HG02588 (cell line): ENCODE results near the gene PHAF1.
"Not testable (repeated sequence)": the region's sequence is repeated elsewhere in the genome, so short reads cannot be mapped to it uniquely, and the experiment has no call there.

ENCODE experiments used
- ATAC-seq: cut with Tn5 transposase; IDR thresholded peaks from one replicate; pipeline ENCODE4 v1.9.1; 2021; ENCODE audit warnings: mild to moderate bottlenecking, moderate library complexity; ENCODE audit not compliant: unreplicated experiment

The PHAF1 gene

GRCh38 chr16:67104845-67105244, 4.9 kb upstream of the PHAF1 start:
- ATAC-seq: no peak

GRCh38 chr16:67105246-67105645, 4.5 kb upstream of the PHAF1 start:
- no peak for ATAC-seq

- no peak for ATAC-seq
Measured at GRCh38 chr16:67105881-67106280, 3.9 kb upstream of the PHAF1 start.

- no peak for ATAC-seq
Measured at GRCh38 chr16:67108489-67108888, 1.3 kb upstream of the PHAF1 start.

- ATAC-seq: no peak
Measured at GRCh38 chr16:67108931-67109406, 772 bp upstream of the PHAF1 start.

- no peak for ATAC-seq
Measured at GRCh38 chr16:67111951-67112444, 2.3 kb downstream of the PHAF1 start.

GRCh38 chr16:67112591-67113399, 3.1 kb downstream of the PHAF1 start:
- no peak for ATAC-seq

GRCh38 chr16:67114793-67115192, 5.1 kb downstream of the PHAF1 start:
- no peak for ATAC-seq

- no peak for ATAC-seq
Measured at GRCh38 chr16:67115639-67116038, 5.9 kb downstream of the PHAF1 start.

- no peak for ATAC-seq
Measured at GRCh38 chr16:67116388-67117311, 6.9 kb downstream of the PHAF1 start.

- no peak for ATAC-seq
Measured at GRCh38 chr16:67117716-67118115, 8.0 kb downstream of the PHAF1 start.

- ATAC-seq: no peak
Measured at GRCh38 chr16:67120025-67120424, 10.3 kb downstream of the PHAF1 start.

- not testable (repeated sequence) for ATAC-seq
Measured at GRCh38 chr16:67122799-67123198, 13.1 kb downstream of the PHAF1 start.

- no peak for ATAC-seq
Measured at GRCh38 chr16:67128417-67128816, 18.7 kb downstream of the PHAF1 start.

- ATAC-seq: no peak
Measured at GRCh38 chr16:67128887-67129286, 19.1 kb downstream of the PHAF1 start.

GRCh38 chr16:67129422-67129821, 19.7 kb downstream of the PHAF1 start:
- no peak for ATAC-seq

- ATAC-seq: no peak
Measured at GRCh38 chr16:67137605-67138004, 27.9 kb downstream of the PHAF1 start.

GRCh38 chr16:67141391-67141790, 31.6 kb downstream of the PHAF1 start:
- ATAC-seq: no peak

GRCh38 chr16:67142342-67142741, 32.6 kb downstream of the PHAF1 start:
- ATAC-seq: no peak

- ATAC-seq: no peak
Measured at GRCh38 chr16:67144943-67145342, 35.2 kb downstream of the PHAF1 start.

GRCh38 chr16:67145746-67146145, 36.0 kb downstream of the PHAF1 start:
- no peak for ATAC-seq
